Measurements from ENCODE around the gene PLCB4. TPM values are rescaled to one million over a fixed set of nuclear protein-coding genes. Genes with fewer than 3 reads are reported as not detected.

PLCB4 gene
- total RNA-seq, 1 experiment from 2014 or later: 14.9 TPM

GRCh38 chr20:9408422-9409300 is 339.8 kb downstream of the PLCB4 start:
- BruUV-seq (replicated peaks): no TSS peak
- POLR2A ChIA-PET (ENCODE audit: unreplicated experiment): no interaction called here
- peaks cover 11% of the 10 kb centered on the region for H3K4me1 ChIP-seq (replicated peaks; ENCODE audit: insufficient read depth)

GRCh38 chr20:9409352-9409751 is 340.5 kb downstream of the PLCB4 start:
- intact Hi-C loops (cut with micrococcal nuclease; ENCODE audit: unreplicated experiment): loop anchor here (5.0 kb wide), 1 partner anchor 617 kb away; no protein-coding TSS in a partner anchor
- Histone ChIP-seq H3K9me2 (ENCODE audit: insufficient read depth) (no peaks in the 10 kb centered on the region), H3K27ac (no peak overlapping the region), H4K20me1 (ENCODE audit: insufficient read depth) (no peaks in the 10 kb centered on the region), H3K36me3 (ENCODE audit: low read depth) (no peaks in the 10 kb centered on the region; the same call in 1 of the 2 replicates), H3K4me2 (no peak overlapping the region), H3K27me3 (ENCODE audit: insufficient read depth, low read depth) (no peaks in the 10 kb centered on the region), H3F3A (ENCODE audit: insufficient read depth, low read depth) (peaks cover 4% of the 10 kb centered on the region), H3K9me3 (ENCODE audit: insufficient read depth, low read depth) (no peaks in the 10 kb centered on the region), H3K79me2 (ENCODE audit: low read depth) (no peaks in the 10 kb centered on the region), H3K4me3 (no peak overlapping the region), H2AFZ (no peak overlapping the region), H3K4me1 (replicated peaks; ENCODE audit: insufficient read depth) (peaks cover 11% of the 10 kb centered on the region)
- POLR2A ChIA-PET (ENCODE audit: unreplicated experiment): no interaction called here
- DNase-seq: peak in 1 of 2 experiments; percentile 39
- BruUV-seq (replicated peaks): no TSS peak
- CTCF ChIA-PET: no interaction called here
- no peak for TF ChIP-seq EZH2 (IDR thresholded peaks at IDR 0.05; ENCODE audit: low read depth)
- no peak for TF ChIP-seq CTCF (conservative IDR thresholded peaks at IDR 0.05)

More at GRCh38 chr20:9408422-9409300, 339.8 kb downstream of the PLCB4 start:
- CTCF ChIA-PET: interaction anchor here (0.6 to 1.2 kb wide), 8 partner anchors 15 to 568 kb away, joined by 3 to 8 read pairs (median 4); no protein-coding TSS in a partner anchor
- no peaks in the 10 kb centered on the region for H3K9me2 ChIP-seq (ENCODE audit: insufficient read depth)
- no peak overlapping the region for H3K4me2 ChIP-seq
- no peak overlapping the region for H3K4me3 ChIP-seq
- H3K27me3 ChIP-seq (ENCODE audit: insufficient read depth, low read depth): no peaks in the 10 kb centered on the region
- no peak for DNase-seq
- TF ChIP-seq CTCF (conservative IDR thresholded peaks at IDR 0.05) (no peak; the same call in 1 of the 2 replicates), EZH2 (IDR thresholded peaks at IDR 0.05; ENCODE audit: low read depth) (no peak)
- no peak overlapping the region for H3K27ac ChIP-seq
- intact Hi-C loops (cut with micrococcal nuclease; ENCODE audit: unreplicated experiment): loop anchor here (1.0 to 5.0 kb wide), 2 partner anchors 202 to 616 kb away; no protein-coding TSS in a partner anchor
- no peaks in the 10 kb centered on the region for H3K79me2 ChIP-seq (ENCODE audit: low read depth)
- H4K20me1 ChIP-seq (ENCODE audit: insufficient read depth): no peaks in the 10 kb centered on the region
- no peaks in the 10 kb centered on the region for H3K9me3 ChIP-seq (ENCODE audit: insufficient read depth, low read depth)
- no peak overlapping the region for H2AFZ ChIP-seq
- H3K36me3 ChIP-seq (ENCODE audit: low read depth): no peaks in the 10 kb centered on the region; the same call in 1 of the 2 replicates
- H3F3A ChIP-seq (ENCODE audit: insufficient read depth, low read depth): peaks cover 4% of the 10 kb centered on the region

GRCh38 chr20:9409981-9410380 is 341.1 kb downstream of the PLCB4 start:
- no peaks in the 10 kb centered on the region for H3K9me3 ChIP-seq (ENCODE audit: insufficient read depth, low read depth)
- POLR2A ChIA-PET (ENCODE audit: unreplicated experiment): no interaction called here
- H3K36me3 ChIP-seq (ENCODE audit: low read depth): no peaks in the 10 kb centered on the region; the same call in 1 of the 2 replicates
- no peak overlapping the region for H3K4me2 ChIP-seq
- H3F3A ChIP-seq (ENCODE audit: insufficient read depth, low read depth): peaks cover 4% of the 10 kb centered on the region
- no peak overlapping the region for H3K4me3 ChIP-seq
- H3K4me1 ChIP-seq (replicated peaks; ENCODE audit: insufficient read depth): peaks cover 11% of the 10 kb centered on the region
- no TSS peak for BruUV-seq (replicated peaks)
- no peak for DNase-seq
- CTCF ChIA-PET: no interaction called here
- no peaks in the 10 kb centered on the region for H3K27me3 ChIP-seq (ENCODE audit: insufficient read depth, low read depth)
- no peak overlapping the region for H2AFZ ChIP-seq
- TF ChIP-seq EZH2 (IDR thresholded peaks at IDR 0.05; ENCODE audit: low read depth) (no peak), CTCF (conservative IDR thresholded peaks at IDR 0.05) (no peak)
- no peaks in the 10 kb centered on the region for H3K9me2 ChIP-seq (ENCODE audit: insufficient read depth)
- intact Hi-C loops (cut with micrococcal nuclease; ENCODE audit: unreplicated experiment): loop anchor here (5.0 kb wide), 1 partner anchor 618 kb away; no protein-coding TSS in a partner anchor
- no peaks in the 10 kb centered on the region for H3K79me2 ChIP-seq (ENCODE audit: low read depth)
- H4K20me1 ChIP-seq (ENCODE audit: insufficient read depth): no peaks in the 10 kb centered on the region
- no peak overlapping the region for H3K27ac ChIP-seq

Measured in PC-9 (cell line).